Cardiac septum (tissue), 1 donor: ENCODE results near the gene LGALS3. TPM values are rescaled to one million over a fixed set of nuclear protein-coding genes. Genes with fewer than 3 reads are reported as not detected.

Experiments used
- DNase-seq: peaks from one replicate; pipeline ENCODE4 v3.0.0-alpha.2; 2020; ENCODE audit warnings: low spot score
- intact Hi-C: fragments of 100-400 bp; cut with DNase I; formaldehyde crosslinking; loops from one replicate; pipeline ENCODE4 v1.14.0; 2022
- total RNA-seq: library from RNA; stranded (reverse); fragmentation: NEBNext Ultra II Directional; extraction: Animal tissue kit (Norgen Biotek cat#: 25700); gene quantifications from one replicate; pipeline ENCODE4 v1.2.1, GENCODE V29; 2021
- donor health status: DM: no; HTN: no; CAD: no.

LGALS3 gene
- total RNA-seq, 1 donor from 2014 or later = 129 TPM

DNA sequence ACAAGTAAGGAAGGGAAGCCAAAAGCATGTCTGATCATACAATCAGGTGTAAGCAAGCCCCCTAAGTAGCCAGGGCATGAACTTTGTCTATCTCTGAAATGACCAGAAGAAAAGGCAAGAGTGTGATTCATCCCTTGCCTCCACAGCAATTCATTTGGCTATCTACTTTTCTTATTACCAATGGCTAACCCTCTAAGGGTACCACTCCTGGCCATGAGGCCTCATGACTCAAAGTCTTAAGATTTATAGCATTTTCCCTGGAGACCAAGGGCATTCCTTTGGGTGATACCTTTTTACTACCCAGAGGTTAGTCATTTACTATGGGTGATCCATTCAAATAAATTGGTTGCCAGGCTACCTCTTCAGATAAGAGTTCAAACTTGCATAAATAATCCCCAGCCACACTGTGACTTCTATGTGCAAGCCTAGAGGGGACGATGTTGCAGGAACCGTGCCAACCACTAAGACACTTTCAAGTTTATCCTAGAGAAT lies 1.5 kb upstream of the LGALS3 start:
- DNase-seq = no peak
- intact Hi-C loops = no loop called here

GRCh38 chr14:55128386-55129085 lies 516 bp upstream of the LGALS3 start:
- intact Hi-C loops = no loop called here
- no peak for DNase-seq

DNA sequence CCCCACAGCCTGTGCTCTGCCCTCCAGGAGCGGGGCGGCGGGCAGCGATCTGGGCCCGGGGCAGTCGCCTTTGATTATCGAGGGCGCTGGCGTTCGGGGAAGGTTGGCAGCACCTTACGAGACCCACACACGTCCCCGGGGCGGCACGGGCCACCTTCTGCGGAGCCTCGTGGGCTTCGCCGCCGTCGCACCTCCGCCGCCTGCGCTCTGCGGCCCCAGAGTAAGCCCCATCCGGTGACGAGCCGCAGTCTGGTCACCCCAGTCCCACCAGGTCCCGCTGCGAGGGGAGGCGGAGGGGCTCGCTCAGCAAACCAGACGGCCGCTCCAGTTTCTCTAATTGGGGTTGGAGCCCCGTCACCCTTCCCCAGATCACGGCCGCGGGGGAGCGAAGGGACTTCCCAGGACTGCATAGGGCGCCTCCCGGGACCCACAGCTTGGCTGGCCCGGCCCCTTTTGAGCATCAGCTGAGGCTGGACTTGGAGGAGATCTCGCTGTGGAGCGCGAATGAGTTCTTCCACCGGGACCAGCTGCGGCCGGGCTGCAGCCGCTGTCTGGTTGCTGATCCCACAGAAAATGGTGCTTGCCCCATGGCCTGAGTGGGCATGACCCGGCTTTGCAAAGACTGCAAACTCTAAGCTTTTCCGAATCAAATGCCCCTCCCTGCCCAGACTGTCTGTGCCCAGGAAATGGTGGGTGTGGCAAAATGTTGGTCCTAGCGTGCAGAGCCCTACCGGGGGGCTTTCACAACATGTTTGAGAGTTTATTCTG lies 560 bp downstream of the LGALS3 start:
- intact Hi-C loops = no loop called here
- peak; percentile 79 for DNase-seq

GRCh38 chr14:55130196-55130550 lies 1.1 kb downstream of the LGALS3 start:
- no peak for DNase-seq
- intact Hi-C loops = no loop called here

GRCh38 chr14:55131370-55132137 lies 2.5 kb downstream of the LGALS3 start:
- intact Hi-C loops = loop anchor here (2.0 kb wide), 1 partner anchor 43 kb away; no protein-coding TSS in a partner anchor
- no peak for DNase-seq

- DNase-seq = no peak
- intact Hi-C loops = loop anchor here (2.0 kb wide), 1 partner anchor 45 kb away; no protein-coding TSS in a partner anchor
These were observed 4.4 kb downstream of the LGALS3 start for GRCh38 chr14:55133416-55133815.

DNA sequence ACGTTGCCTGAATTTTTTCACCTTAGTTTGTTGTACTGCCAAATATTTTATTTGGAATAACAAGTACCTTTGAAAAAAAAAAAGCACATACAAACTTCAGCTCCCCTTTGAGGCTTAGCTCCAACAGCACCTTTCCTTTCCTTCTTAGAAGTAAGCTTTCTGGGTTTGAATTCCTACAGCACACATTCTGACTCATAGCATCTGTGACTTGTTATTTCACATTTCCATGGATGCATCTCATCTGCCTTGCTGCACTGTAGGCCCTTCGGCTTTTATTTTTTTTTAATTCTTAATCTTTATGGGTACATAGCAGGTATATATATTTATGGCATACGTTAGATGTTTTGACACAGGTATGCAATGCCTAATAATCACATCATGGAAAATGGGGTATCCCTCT lies 7.2 kb downstream of the LGALS3 start:
- DNase-seq = no peak
- intact Hi-C loops = loop anchor here (5.0 kb wide), 2 partner anchors 34 to 84 kb away; partner anchors contain the start of gene MAPK1IP1L

GRCh38 chr14:55136885-55137786 lies 8.1 kb downstream of the LGALS3 start:
- DNase-seq = peak; percentile 90
- intact Hi-C loops = loop anchor here (5.0 kb wide), 2 partner anchors 35 to 85 kb away; partner anchors contain the start of gene MAPK1IP1L

DNA sequence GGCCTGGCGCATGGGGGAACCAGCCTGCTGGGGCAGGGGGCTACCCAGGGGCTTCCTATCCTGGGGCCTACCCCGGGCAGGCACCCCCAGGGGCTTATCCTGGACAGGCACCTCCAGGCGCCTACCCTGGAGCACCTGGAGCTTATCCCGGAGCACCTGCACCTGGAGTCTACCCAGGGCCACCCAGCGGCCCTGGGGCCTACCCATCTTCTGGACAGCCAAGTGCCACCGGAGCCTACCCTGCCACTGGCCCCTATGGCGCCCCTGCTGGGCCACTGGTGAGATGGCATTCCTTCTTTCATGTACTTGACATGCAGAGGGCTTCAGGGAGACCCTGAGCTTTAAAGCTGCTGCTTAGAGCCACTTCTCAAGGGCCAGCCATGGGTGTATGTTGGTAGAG lies 9.0 kb downstream of the LGALS3 start:
- DNase-seq = no peak
- intact Hi-C loops = loop anchor here (5.0 kb wide), 2 partner anchors 36 to 86 kb away; partner anchors contain the start of gene MAPK1IP1L

DNA sequence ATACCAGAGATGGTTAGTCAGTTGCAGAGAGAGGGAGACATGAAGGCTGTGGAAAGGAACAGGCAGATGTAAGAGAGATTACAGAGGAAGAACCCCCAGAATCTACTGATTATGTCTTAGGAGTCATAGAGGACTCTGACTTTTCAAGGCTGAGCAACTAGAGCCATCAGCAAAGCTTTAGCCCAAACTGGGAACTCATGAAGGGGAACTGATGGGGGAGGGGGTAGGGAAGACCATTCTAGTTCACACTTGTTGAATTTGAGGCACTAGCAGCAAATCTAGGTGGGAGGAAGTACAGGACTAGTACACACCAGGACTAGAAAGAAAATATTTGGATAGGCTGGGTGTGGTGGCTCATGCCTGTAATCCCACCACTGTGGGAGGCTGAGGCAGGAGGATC lies 10.1 kb downstream of the LGALS3 start:
- intact Hi-C loops = loop anchor here (5.0 kb wide), 2 partner anchors 37 to 87 kb away; partner anchors contain the start of gene MAPK1IP1L
- DNase-seq = no peak

- intact Hi-C loops = loop anchor here (5.0 kb wide), 2 partner anchors 38 to 88 kb away; partner anchors contain the start of gene MAPK1IP1L
- DNase-seq = no peak
These were observed 10.9 kb downstream of the LGALS3 start for GRCh38 chr14:55139696-55140509.

GRCh38 chr14:55141825-55142224 lies 12.8 kb downstream of the LGALS3 start:
- no peak for DNase-seq
- intact Hi-C loops = no loop called here

GRCh38 chr14:55142466-55142865 lies 13.4 kb downstream of the LGALS3 start:
- intact Hi-C loops = no loop called here
- no peak for DNase-seq

GRCh38 chr14:55146425-55146824 lies 17.4 kb downstream of the LGALS3 start:
- intact Hi-C loops = no loop called here
- DNase-seq = no peak

- DNase-seq = no peak
- intact Hi-C loops = no loop called here
These were observed 22.5 kb downstream of the LGALS3 start for GRCh38 chr14:55151601-55152000.

- no peak for DNase-seq
- intact Hi-C loops = no loop called here
These were observed 23.2 kb downstream of the LGALS3 start for GRCh38 chr14:55152052-55152753.

- no peak for DNase-seq
- intact Hi-C loops = no loop called here
These were observed 24.9 kb downstream of the LGALS3 start for GRCh38 chr14:55153951-55154350.
